Measurements from ENCODE around the gene EPC1.

EPC1 gene

GRCh38 chr10:32332299-32332750 lies 14.6 kb downstream of the EPC1 start:
- DNase-seq (ENCODE audit: low spot score) = peak; percentile 42

- no peak for DNase-seq (ENCODE audit: low spot score)
Measured at GRCh38 chr10:32331606-32332005, 15.4 kb downstream of the EPC1 start.

- DNase-seq (ENCODE audit: low spot score) = no peak
Measured at GRCh38 chr10:32330214-32330613, 16.7 kb downstream of the EPC1 start.

- DNase-seq (ENCODE audit: low spot score) = no peak
Measured at GRCh38 chr10:32329061-32329460, 17.9 kb downstream of the EPC1 start.

GRCh38 chr10:32328499-32328898 lies 18.5 kb downstream of the EPC1 start:
- no peak for DNase-seq (ENCODE audit: low spot score)

GRCh38 chr10:32327364-32327691 lies 19.6 kb downstream of the EPC1 start:
- no peak for DNase-seq (ENCODE audit: low spot score)

GRCh38 chr10:32326680-32327363 lies 20.1 kb downstream of the EPC1 start:
- no peak for DNase-seq (ENCODE audit: low spot score)

- DNase-seq (ENCODE audit: low spot score) = no peak
Measured at GRCh38 chr10:32326119-32326518, 20.8 kb downstream of the EPC1 start.

GRCh38 chr10:32323051-32323450 lies 23.9 kb downstream of the EPC1 start:
- no peak for DNase-seq (ENCODE audit: low spot score)

GRCh38 chr10:32321016-32321631 lies 25.8 kb downstream of the EPC1 start:
- DNase-seq (ENCODE audit: low spot score) = no peak

- DNase-seq (ENCODE audit: low spot score) = peak; percentile 59
Measured at GRCh38 chr10:32318476-32318896, 28.5 kb downstream of the EPC1 start.

- DNase-seq (ENCODE audit: low spot score) = peak; percentile 36
Measured at GRCh38 chr10:32317795-32318357, 29.1 kb downstream of the EPC1 start.

GRCh38 chr10:32315424-32315823 lies 31.5 kb downstream of the EPC1 start:
- no peak for DNase-seq (ENCODE audit: low spot score)

GRCh38 chr10:32314588-32314987 lies 32.4 kb downstream of the EPC1 start:
- no peak for DNase-seq (ENCODE audit: low spot score)

- no peak for DNase-seq (ENCODE audit: low spot score)
Measured at GRCh38 chr10:32308027-32308603, 38.8 kb downstream of the EPC1 start.

GRCh38 chr10:32307609-32308008 lies 39.3 kb downstream of the EPC1 start:
- DNase-seq (ENCODE audit: low spot score) = no peak

- DNase-seq (ENCODE audit: low spot score) = no peak
Measured at GRCh38 chr10:32299354-32299980, 47.5 kb downstream of the EPC1 start.

- no peak for DNase-seq (ENCODE audit: low spot score)
Measured at GRCh38 chr10:32298075-32298812, 48.7 kb downstream of the EPC1 start.

GRCh38 chr10:32295027-32295426 lies 51.9 kb downstream of the EPC1 start:
- DNase-seq (ENCODE audit: low spot score) = no peak

GRCh38 chr10:32293581-32293980 lies 53.4 kb downstream of the EPC1 start:
- DNase-seq (ENCODE audit: low spot score) = no peak

GRCh38 chr10:32279795-32280194 lies 67.2 kb downstream of the EPC1 start:
- DNase-seq (ENCODE audit: low spot score) = no peak

GRCh38 chr10:32273336-32273735 lies 73.6 kb downstream of the EPC1 start:
- peak; percentile 33 for DNase-seq (ENCODE audit: low spot score)
